ENCODE results near the gene KLF13. TPM values are rescaled to one million over a fixed set of nuclear protein-coding genes. Genes with fewer than 3 reads are reported as not detected.

KLF13 gene
- total and polyA plus RNA-seq, 2 donors (not counting 1 experiment from before 2014, with no cell fraction given): 65.5 to 140 TPM

GRCh38 chr15:31358957-31359701 is 32.5 kb downstream of the KLF13 start:
- no peak for ATAC-seq (ENCODE audit: low read depth)
- peak overlapping the region; percentile 94 for H3K27ac Mint-ChIP-seq
- no peak for DNase-seq
- H3K9me3 Mint-ChIP-seq (ENCODE audit: insufficient read depth): no peaks in the 10 kb centered on the region
- Histone ChIP-seq H3K79me2 (ENCODE audit: control insufficient read depth, insufficient read depth, low read length) (peaks cover 95% of the 10 kb centered on the region), H4K20me1 (ENCODE audit: control insufficient read depth, insufficient read depth, low read length, poor library complexity, severe bottlenecking) (peaks cover 44% of the 10 kb centered on the region), H3K9me3 (ENCODE audit: control extremely low read depth in 1 of 3, control insufficient read depth in 2 of 3, insufficient read depth in 1 of 3, low read length in 2 of 3) (no peaks in the 10 kb centered on the region), H2AFZ (ENCODE audit: insufficient read depth, low read depth, low read length, poor library complexity, severe bottlenecking) (no peak overlapping the region), H3K4me2 (replicated peaks; ENCODE audit: low read depth, low read length, poor library complexity, severe bottlenecking) (peak overlapping the region; percentile 78), H3K27me3 (replicated peaks in 1 of 4; ENCODE audit: control extremely low read depth in 1 of 4, control insufficient read depth in 3 of 4, insufficient read depth in 4 of 4, low read length in 3 of 4) (no peaks in the 10 kb centered on the region), H3K4me3 (ENCODE audit: control extremely low read depth in 1 of 5, extremely low read depth in 1 of 5, insufficient read depth in 1 of 5, low read depth in 2 of 5, low read length in 4 of 5) (no peak overlapping the region), H3K36me3 (replicated peaks in 1 of 2; ENCODE audit: control extremely low read depth in 1 of 2, control insufficient read depth in 1 of 2, extremely low read depth in 1 of 2, insufficient read depth in 2 of 2, low read length in 1 of 2) (peaks cover 7 to 43% of the 10 kb centered on the region in 2 experiments), H3K4me1 (ENCODE audit: control insufficient read depth in 2 of 2, insufficient read depth in 2 of 2, low read length in 2 of 2) (peaks cover 100% of the 10 kb centered on the region in 2 donors), H3K27ac (ENCODE audit: low read length in 2 of 2) (peak overlapping the region; percentile 97 to 99), H3K9ac (ENCODE audit: low read length) (peak overlapping the region; percentile 49)
- 93% methylated on average over 2 of the region's 8 CpGs for WGBS (ENCODE audit: insufficient coverage)
- no peaks in the 10 kb centered on the region for H3K27me3 Mint-ChIP-seq
- ChIA-PET POLR2A (interaction anchor here (0.5 to 0.8 kb wide), 2 partner anchors 12 to 137 kb away, joined by 3 read pairs; no protein-coding TSS in a partner anchor), CTCF (interaction anchor here (1.2 to 14.4 kb wide), 8 partner anchors 19 to 145 kb away, joined by 3 to 133 read pairs (median 6); no protein-coding TSS in a partner anchor)
- H3K4me3 Mint-ChIP-seq: peak overlapping the region; percentile 80
- H3K4me1 Mint-ChIP-seq: peaks cover 95% of the 10 kb centered on the region
- intact Hi-C loops (cut with micrococcal nuclease): no loop called here
- no peak for TF ChIP-seq CTCF (IDR thresholded peaks at IDR 0.05)
- no peak for TF ChIP-seq EZH2 (IDR thresholded peaks at IDR 0.05; ENCODE audit: borderline replicate concordance, insufficient read depth, low read depth, low read length, poor library complexity, severe bottlenecking)

- H3K27ac Mint-ChIP-seq: peak overlapping the region; percentile 94
- 53% methylated on average over 7 of the region's 7 CpGs for WGBS (ENCODE audit: insufficient coverage)
- Histone ChIP-seq H3K36me3 (replicated peaks in 1 of 2; ENCODE audit: control extremely low read depth in 1 of 2, control insufficient read depth in 1 of 2, extremely low read depth in 1 of 2, insufficient read depth in 2 of 2, low read length in 1 of 2) (peaks cover 5 to 42% of the 10 kb centered on the region in 2 experiments), H4K20me1 (ENCODE audit: control insufficient read depth, insufficient read depth, low read length, poor library complexity, severe bottlenecking) (peaks cover 50% of the 10 kb centered on the region), H3K4me2 (replicated peaks; ENCODE audit: low read depth, low read length, poor library complexity, severe bottlenecking) (peak overlapping the region; percentile 78), H3K27ac (ENCODE audit: low read length in 2 of 2) (peak overlapping the region; percentile 97 to 99), H2AFZ (ENCODE audit: insufficient read depth, low read depth, low read length, poor library complexity, severe bottlenecking) (no peak overlapping the region), H3K27me3 (replicated peaks in 1 of 4; ENCODE audit: control extremely low read depth in 1 of 4, control insufficient read depth in 3 of 4, insufficient read depth in 4 of 4, low read length in 3 of 4) (no peaks in the 10 kb centered on the region), H3K9ac (ENCODE audit: low read length) (peak overlapping the region; percentile 49), H3K4me1 (ENCODE audit: control insufficient read depth in 2 of 2, insufficient read depth in 2 of 2, low read length in 2 of 2) (peaks cover 100% of the 10 kb centered on the region in 2 donors), H3K79me2 (ENCODE audit: control insufficient read depth, insufficient read depth, low read length) (peaks cover 95% of the 10 kb centered on the region), H3K9me3 (ENCODE audit: control extremely low read depth in 1 of 3, control insufficient read depth in 2 of 3, insufficient read depth in 1 of 3, low read length in 2 of 3) (no peaks in the 10 kb centered on the region), H3K4me3 (ENCODE audit: control extremely low read depth in 1 of 5, extremely low read depth in 1 of 5, insufficient read depth in 1 of 5, low read depth in 2 of 5, low read length in 4 of 5) (no peak overlapping the region)
- ChIA-PET CTCF (interaction anchor here (1.2 to 14.4 kb wide), 7 partner anchors 18 to 145 kb away, joined by 3 to 133 read pairs (median 9); no protein-coding TSS in a partner anchor), POLR2A (interaction anchor here (0.8 to 2.5 kb wide), 3 partner anchors 13 to 34 kb away, joined by 3 to 32 read pairs (median 3); partner anchors contain the start of gene KLF13)
- intact Hi-C loops (cut with micrococcal nuclease): loop anchor here (2.0 to 10.0 kb wide), 6 partner anchors 13 to 457 kb away; partner anchors contain the start of gene FAN1
- peaks cover 98% of the 10 kb centered on the region for H3K4me1 Mint-ChIP-seq
- ATAC-seq (ENCODE audit: low read depth): no peak
- TF ChIP-seq CTCF (IDR thresholded peaks at IDR 0.05) (no peak), EZH2 (IDR thresholded peaks at IDR 0.05; ENCODE audit: borderline replicate concordance, insufficient read depth, low read depth, low read length, poor library complexity, severe bottlenecking) (no peak)
- H3K27me3 Mint-ChIP-seq: no peaks in the 10 kb centered on the region
- H3K9me3 Mint-ChIP-seq (ENCODE audit: insufficient read depth): no peaks in the 10 kb centered on the region
- H3K4me3 Mint-ChIP-seq: peak overlapping the region; percentile 80
- no peak for DNase-seq
Measured at GRCh38 chr15:31359702-31360111, 33.1 kb downstream of the KLF13 start.

Data from B cell (primary cell).